ENCODE results near the gene CYP2A7.
"Not testable (repeated sequence)": the region's sequence is repeated elsewhere in the genome, so short reads cannot be mapped to it uniquely, and the experiment has no call there.

Gene CYP2A7

GRCh38 chr19:40896418-40896796 is 14.4 kb upstream of the CYP2A7 start:
- no peak for DNase-seq (ENCODE audit: extremely low read depth, low read depth)
- TF ChIP-seq CTCF (IDR thresholded peaks at IDR 0.05; ENCODE audit: low read depth, low read length) = no peak

- no peak for DNase-seq (ENCODE audit: extremely low read depth, low read depth)
- no peak for TF ChIP-seq CTCF (IDR thresholded peaks at IDR 0.05; ENCODE audit: low read depth, low read length)
These were observed 11.1 kb upstream of the CYP2A7 start for GRCh38 chr19:40893112-40893511.

- TF ChIP-seq CTCF (IDR thresholded peaks at IDR 0.05; ENCODE audit: low read depth, low read length) = no peak
- no peak for DNase-seq (ENCODE audit: extremely low read depth, low read depth)
These were observed 7.3 kb upstream of the CYP2A7 start for GRCh38 chr19:40889366-40889765.

GRCh38 chr19:40888191-40888590 is 6.2 kb upstream of the CYP2A7 start:
- no peak for TF ChIP-seq CTCF (IDR thresholded peaks at IDR 0.05; ENCODE audit: low read depth, low read length)
- no peak for DNase-seq (ENCODE audit: extremely low read depth, low read depth)

GRCh38 chr19:40884187-40884931 is 2.3 kb upstream of the CYP2A7 start:
- not testable (repeated sequence) for DNase-seq (ENCODE audit: extremely low read depth, low read depth)

GRCh38 chr19:40879349-40879748 is 2.7 kb downstream of the CYP2A7 start:
- DNase-seq (ENCODE audit: extremely low read depth, low read depth) = not testable (repeated sequence)

- DNase-seq (ENCODE audit: extremely low read depth, low read depth) = not testable (repeated sequence)
These were observed 6.5 kb downstream of the CYP2A7 start for GRCh38 chr19:40875526-40875951.

GRCh38 chr19:40874874-40875273 is 7.2 kb downstream of the CYP2A7 start:
- DNase-seq (ENCODE audit: extremely low read depth, low read depth) = not testable (repeated sequence)

- not testable (repeated sequence) for DNase-seq (ENCODE audit: extremely low read depth, low read depth)
These were observed 8.2 kb downstream of the CYP2A7 start for GRCh38 chr19:40873873-40874272.

- no peak for DNase-seq (ENCODE audit: extremely low read depth, low read depth)
- TF ChIP-seq CTCF (IDR thresholded peaks at IDR 0.05; ENCODE audit: low read depth, low read length) = no peak
These were observed 9.8 kb downstream of the CYP2A7 start for GRCh38 chr19:40872209-40872608.
